Measurements from ENCODE around the gene FOXO4. TPM values are rescaled to one million over a fixed set of nuclear protein-coding genes. Genes with fewer than 3 reads are reported as not detected.

The FOXO4 gene
- polyA plus RNA-seq, 10 donors = 23.3 to 33.1 (median 26.4) TPM

DNA sequence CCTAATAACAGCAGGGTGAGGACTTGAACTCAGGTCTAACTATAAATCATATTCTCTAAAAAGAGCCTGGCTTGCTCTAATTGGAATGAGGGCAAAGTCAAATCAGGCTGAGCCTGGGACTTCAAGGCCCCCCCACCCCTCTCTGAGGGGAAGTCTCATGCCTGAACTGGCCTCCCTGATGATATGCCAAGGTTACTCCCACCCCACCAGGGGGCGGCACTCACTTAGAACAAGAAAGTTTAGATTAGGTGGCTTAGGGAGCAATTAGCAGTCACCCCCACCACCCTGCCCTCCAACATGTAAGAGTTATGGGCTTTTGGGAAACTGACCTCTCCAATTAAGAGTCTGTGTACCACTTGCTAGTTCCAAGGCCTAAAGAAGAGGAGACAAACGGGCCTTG, 2.7 kb downstream of the FOXO4 start:
- peak in 1 of 3 donors; percentile 45 for DNase-seq

DNA sequence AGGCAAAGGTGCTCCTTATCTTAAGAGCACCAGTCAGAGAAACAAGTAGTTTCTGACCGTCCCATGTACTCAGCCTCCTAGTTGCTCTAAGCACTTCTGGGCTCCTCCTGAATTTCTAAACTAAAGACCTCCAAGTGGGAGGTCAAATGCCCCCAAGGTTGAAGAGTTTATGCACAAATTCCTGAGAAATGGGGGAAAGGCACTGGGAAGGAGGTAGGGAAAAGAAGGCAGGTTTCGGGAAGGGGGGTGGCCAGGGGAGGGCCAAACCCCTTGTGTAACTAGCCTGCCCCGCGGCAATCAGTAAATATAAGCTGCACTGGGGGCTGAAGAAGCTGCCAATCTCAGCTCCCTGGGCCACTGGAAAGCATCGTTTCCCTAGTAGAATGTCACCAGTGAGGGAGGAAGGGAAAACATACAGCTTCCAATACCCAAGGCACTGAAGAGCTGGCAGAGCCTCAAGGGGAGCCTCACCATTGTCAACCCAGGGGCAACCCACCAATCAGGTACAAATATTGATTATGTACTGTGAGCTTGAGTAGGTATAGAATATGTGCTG, 3.4 kb downstream of the FOXO4 start:
- DNase-seq = no peak

DNA sequence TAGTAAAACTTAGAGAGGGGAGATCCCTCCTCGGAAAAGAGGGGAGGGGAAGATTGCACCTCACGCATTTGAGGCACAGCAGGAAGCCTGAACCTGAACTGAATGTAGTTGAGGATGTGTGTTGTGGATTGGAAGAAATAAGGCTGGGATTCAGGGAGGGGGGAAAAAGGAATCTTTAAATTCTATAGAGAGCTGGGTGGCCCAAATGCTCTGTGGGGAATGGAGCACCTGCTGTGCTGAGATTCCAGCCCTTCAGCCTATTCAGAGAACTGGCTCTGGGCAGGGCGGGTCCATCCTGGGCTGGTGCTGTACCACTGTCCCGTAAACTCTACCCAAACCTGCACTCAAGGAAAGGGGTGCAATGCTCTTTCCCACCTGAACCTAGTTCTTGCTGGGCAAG, 4.1 kb downstream of the FOXO4 start:
- no peak for DNase-seq

GRCh38 chrX:71100581-71101505, 5.2 kb downstream of the FOXO4 start:
- no peak for DNase-seq

DNA sequence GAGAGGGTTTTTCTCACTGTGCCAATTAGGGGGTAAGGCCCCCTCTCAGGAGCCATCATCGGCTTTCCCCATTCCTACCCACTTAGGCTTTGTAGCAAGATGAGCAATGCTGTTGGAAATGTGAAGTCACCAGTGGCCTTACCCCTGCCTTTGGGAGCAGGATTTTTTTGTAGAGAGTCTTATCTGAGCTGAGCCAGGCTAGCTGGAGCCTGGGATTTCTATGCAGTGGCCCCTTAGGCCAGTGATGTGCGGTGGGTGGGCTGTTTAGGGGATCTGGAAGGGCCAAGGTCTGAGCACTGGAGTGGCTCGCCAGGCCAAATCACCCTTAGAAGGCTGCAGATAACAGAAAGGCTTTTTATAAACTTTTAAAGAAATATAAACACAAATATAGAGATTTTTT, 6.6 kb downstream of the FOXO4 start:
- DNase-seq = no peak

- DNase-seq = peak in 2 of 3 donors; percentile 42 to 65
These were observed 7.7 kb downstream of the FOXO4 start for GRCh38 chrX:71103110-71103983.

GRCh38 chrX:71105628-71106027, 10.0 kb downstream of the FOXO4 start:
- DNase-seq = no peak

GRCh38 chrX:71106427-71106826, 10.8 kb downstream of the FOXO4 start, which contains the start of gene CXorf65:
TSS of gene CXorf65 (minus strand) at chrX:71106740. CDS start at chrX:71106556, 184 bp downstream.
- DNase-seq = no peak

DNA sequence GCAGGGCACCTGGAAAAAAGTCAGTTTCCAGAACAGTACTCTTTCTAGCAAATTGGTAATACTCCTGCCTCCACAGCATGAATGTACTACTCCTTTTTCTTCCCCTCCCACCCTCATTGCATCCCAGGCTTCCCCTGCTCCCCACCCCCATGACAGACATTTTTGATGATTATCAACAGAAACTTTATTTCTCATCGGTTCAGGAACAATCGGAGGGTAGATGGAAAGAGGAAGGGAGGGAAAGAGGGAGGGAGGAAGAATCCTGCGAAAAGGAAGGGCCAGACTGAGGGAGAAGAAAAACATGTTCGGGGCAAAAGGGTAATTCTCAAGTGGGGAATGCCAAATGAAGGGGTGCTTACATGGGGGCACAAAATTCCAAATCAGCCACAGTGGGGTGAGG, 11.6 kb downstream of the FOXO4 start:
- DNase-seq = no peak

GRCh38 chrX:71107762-71108360, 12.2 kb downstream of the FOXO4 start:
- no peak for DNase-seq

DNA sequence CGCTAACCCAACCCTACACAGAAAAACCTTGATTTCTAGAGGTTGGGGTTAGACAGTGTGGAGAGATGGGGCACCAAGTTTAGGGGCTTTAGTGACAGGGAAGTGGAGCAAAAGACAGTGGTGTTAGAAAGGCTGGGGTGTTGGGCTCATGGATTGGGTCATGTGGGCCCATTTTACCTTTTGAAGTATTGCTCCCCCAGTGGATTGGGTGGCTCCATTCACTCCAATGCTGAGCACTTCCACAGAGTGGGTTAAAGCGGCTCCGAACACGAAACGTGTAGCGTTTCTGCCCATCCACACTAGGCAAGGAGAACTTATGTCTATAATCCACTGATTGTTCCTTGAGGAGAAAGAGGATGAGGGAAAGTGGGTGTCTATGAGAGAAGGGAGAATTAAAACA, 13.4 kb downstream of the FOXO4 start:
- DNase-seq = no peak

DNA sequence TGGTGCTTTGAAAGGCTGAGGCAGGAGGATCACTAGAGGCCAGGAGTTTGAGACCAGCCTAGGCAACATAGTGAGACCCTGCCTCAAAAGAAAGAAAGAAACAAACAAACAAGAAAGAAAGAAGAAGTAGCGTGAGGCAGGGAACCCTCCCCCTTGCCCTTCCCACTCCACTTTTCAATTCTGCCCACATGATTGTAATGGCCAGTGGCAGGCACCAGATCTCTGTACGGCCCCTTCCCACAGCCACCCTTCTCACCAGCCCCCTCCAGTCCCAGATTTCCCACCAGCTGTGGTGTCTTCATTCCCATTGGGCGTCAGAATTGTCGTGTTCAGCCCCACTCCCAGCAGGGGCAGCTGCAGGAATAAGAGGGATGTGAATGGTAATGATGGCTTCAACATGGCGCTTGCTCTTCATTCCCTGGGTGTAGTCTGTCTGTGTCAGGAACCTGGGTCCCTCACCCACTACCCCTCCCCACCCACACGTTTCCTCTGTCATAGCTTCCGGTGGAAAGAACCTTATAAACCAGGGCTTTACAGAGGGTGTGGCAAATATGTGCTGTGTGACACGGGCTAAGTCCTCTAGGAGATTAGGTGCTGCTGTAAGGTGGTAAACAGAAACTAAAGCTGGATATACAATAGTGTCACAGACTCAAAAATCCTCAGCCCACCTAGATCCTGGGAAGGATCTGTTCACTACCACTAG, 15.6 kb downstream of the FOXO4 start, which contains the start of gene IL2RG:
TSS of gene IL2RG (minus strand) at position 437 of the 703 bp plus-strand sequence. CDS start at position 399, 38 bp downstream.
- no peak for DNase-seq

DNA sequence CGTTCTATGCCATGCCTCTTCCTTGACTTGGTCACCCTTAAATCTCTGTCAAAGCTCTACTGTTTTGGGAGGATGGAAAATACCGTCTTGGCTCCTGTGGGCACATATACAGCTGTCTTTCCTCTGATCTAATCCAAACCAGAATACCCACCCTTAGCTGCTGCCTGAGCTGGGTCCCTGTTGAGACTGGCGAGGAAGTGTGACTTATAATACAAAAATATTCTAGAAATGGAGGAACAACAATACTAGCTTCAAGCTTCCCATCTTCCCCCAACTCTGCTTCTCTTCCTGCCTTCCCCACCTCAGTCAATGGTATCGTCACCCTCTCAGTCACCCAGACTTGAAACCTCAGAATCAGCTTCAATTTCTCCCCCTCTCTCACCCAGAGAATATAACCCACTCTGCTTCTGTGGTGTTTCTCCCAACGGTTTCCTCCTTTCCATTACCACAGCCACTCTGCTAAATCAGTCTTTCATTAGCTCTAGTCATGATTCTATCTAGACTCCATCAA, 16.3 kb downstream of the FOXO4 start:
- no peak for DNase-seq

DNA sequence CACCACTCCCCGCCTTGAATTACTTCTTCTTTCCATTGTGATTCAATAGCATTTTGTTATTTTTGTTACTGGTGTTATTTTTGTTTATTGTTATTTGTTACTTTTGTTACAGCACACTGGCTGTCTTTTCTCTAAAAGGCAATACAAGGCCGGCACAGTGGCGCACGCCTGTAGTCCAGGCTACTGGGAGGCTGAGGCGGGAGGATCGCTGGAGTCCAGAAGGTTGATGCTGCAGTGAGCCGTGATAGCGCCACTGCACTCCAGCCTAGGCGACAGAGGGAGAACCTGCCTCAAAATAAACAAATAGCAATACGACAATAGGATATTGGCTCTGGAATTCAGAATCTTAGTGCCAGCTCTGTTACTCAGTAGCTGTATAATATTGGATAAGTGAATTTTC, 21.7 kb downstream of the FOXO4 start:
- DNase-seq = no peak

DNA sequence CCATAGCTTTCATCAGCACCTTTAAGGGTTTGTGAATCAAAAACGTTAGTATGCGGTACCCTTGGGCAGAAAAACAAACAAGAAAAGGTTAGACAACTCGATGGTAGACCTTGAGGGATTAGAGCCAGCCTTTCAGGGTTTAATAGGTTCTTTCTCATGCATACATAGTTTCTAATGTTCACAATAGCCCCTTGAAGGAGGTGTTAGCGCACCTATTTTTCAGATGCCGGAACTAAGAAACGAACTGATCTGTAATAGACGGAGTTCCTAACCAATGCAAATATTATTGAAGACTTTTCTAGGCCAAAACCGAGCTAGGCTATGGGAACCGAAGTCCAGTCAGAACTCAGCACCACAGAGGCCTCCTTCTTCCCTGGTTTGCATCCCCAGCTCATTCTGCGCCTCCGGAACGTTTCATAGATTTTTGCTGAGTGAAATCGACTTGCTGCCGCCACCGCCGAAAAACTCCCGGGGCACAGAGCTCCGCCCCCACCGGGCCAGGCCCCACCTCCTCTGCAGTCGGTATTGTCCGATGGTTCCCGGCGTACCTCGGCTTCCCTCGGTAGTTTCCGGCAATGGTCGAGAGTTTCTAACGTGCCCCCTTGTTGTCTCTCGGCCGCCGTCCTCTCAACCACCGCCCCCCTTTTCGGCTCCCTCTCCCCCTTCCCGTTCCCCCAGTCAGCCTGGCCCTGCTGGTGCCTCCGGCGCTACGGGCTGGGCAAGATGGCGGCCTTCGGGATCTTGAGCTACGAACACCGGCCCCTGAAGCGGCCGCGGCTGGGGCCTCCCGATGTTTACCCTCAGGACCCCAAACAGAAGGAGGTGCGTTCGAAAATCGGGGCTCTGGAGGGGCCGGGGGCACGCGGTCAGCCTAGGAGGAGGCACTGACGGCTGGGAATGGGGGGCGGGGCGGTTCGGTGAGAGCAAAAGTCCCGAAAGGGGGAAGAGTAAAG, 22.7 kb downstream of the FOXO4 start, which contains the start of gene MED12:
TSS of gene MED12 (plus strand) at position 565 of the 953 bp plus-strand sequence. CDS start at position 724, 159 bp downstream.
- peak; percentile 78 to 94 (median 85) for DNase-seq

- DNase-seq = peak in 1 of 3 donors; percentile 30
These were observed 23.4 kb downstream of the FOXO4 start for GRCh38 chrX:71118985-71119535.

DNA sequence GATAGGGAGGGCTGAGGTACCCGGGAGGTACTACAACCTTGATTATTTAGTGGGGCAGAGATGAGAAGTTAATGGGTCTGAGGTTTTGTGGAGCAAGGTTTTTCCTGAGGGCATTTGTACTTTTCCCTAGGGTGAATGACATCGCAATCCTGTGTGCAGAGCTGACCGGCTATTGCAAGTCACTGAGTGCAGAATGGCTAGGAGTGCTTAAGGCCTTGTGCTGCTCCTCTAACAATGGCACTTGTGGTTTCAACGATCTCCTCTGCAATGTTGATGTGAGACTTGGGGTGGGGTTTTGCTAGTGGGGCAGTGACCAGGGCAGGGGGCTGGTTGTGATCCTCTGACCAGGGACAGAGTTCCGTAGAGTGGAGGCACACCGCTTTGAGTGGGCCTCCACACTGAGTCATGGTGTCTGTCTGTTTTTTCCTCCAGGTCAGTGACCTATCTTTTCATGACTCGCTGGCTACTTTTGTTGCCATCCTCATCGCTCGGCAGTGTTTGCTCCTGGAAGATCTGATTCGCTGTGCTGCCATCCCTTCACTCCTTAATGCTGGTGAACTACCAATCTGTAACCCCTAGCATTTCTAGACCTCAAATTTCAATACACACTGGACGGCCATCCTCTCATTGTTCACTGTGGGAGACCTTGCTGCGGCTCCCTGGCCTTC, 32.6 kb downstream of the FOXO4 start:
- DNase-seq = no peak

All from muscle of back (tissue), 11 donors.